Superior temporal gyrus (tissue), 1 donor: ENCODE data around the gene CAPG.
"Not testable (repeated sequence)": the region's sequence is repeated elsewhere in the genome, so short reads cannot be mapped to it uniquely, and the experiment has no call there.

Source experiments
- DNase-seq: peaks from one replicate; pipeline ENCODE4 v3.0.0-alpha.2; 2016; ENCODE audit errors: extremely low spot score

CAPG gene

DNA sequence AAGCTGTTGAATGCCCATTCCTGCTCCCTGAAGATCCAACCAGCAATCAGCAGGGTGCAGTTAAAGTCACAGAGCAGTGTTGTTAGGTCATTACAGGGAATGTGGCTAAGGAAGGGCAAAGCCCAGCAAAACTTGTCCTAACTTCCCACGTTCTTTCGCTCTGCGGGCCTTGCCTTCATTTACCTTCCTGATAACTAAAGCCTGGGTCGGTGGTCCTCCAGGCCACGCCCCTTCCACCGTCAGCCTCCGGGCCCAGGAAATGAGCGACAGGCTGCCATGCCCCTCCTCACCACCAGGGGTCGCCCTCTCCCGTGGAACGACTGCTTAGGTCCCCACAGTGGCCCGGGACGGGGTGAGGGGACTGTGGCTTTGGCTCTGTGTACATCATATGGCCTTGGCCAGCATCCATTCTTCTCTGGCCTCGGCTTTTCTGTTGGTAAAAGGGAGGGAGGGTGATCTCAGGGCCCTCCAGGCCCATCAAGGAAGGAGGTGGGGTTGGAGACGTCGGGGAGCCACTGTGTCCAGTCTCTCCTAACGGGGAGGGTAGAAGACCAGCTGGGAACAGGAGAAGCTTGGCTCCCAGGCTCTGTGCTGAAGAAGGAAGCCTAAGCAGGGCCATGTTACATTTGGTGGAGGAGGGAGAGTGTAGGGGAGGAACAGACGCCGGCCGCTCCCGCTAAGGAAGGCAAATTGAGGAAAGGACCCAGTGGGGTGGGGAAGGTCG lies 10.5 kb upstream of the CAPG start:
- DNase-seq, result peak; percentile 97

DNA sequence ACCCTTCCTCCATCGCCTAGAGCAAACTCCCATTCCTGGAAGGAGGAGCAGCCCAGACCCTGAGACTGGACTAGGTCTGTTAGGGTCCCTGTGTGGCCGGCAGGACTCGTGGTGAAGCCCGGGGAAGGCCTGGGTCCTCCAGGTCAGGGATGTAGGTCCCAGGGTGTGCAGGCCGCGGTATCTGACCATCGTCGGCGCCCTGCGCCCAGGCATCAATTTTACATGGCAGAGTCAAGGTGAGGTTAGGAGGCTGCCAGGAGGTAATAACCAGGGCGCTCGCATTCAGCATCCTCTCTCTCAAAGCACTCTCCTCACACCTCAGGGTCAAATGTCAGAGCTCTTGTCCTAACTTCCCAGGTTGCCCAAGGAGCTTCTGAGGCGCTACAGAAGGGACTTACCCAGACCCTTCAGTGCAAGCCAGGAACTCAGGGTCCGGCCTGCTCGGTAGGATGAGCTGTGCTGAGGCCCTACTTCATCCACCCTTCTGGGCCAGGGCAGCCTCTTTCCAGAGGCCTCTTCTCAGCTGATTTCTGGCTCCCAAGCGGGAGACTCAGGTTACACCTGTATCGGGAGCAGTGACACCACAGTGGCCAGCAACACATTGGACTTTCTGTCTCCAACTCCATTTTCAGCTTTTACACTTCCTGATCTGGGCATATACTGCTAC lies 9.0 kb upstream of the CAPG start:
- no peak for DNase-seq

DNA sequence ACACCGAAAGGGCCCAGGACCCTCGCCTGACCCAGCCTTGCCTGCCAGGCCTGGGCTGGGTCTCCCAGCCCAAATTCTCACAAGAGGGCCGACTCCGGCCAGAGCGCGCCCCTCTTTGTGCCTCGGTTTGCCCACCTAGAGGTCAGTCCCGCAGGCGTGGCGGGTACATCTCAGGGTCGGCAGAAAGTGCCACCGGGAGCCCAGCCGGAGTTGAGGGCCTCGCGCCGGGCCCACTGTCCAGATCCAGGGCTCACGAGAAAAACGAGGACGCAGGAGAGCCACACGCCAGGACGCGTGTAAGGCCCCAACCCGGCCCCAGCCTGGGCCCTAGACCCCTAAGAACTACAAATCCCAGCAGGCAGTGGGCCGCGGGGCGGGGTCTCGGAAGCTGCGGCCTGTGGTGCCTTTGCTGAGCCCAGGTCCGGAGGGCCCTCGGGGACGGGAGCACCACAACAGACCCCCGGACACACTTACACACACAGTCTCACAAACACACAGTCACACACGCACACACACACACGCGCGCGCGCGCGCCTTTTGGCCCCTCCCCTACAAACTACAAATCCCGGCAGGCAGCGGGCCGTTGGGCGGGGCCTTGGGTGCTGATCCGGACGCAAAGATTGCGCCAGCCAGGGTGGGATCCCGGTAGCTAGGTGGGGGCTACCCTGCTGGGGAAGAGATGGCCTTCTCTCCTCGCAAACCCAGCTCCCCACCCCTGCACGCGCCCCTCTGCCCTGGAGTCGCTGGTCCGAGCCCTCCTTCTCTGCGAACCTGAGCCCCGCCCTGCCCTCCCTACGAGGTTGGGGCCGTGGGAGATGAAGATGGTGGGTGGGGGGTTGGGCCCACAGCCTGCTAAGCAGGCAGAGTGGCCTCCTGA lies 8.2 kb upstream of the CAPG start, which contains the start of gene SH2D6:
SH2D6 (plus strand) TSS at position 583 of the 877 bp plus-strand sequence. CDS start 10,752 bp downstream, outside the sequence.
- peak; percentile 90 for DNase-seq

DNA sequence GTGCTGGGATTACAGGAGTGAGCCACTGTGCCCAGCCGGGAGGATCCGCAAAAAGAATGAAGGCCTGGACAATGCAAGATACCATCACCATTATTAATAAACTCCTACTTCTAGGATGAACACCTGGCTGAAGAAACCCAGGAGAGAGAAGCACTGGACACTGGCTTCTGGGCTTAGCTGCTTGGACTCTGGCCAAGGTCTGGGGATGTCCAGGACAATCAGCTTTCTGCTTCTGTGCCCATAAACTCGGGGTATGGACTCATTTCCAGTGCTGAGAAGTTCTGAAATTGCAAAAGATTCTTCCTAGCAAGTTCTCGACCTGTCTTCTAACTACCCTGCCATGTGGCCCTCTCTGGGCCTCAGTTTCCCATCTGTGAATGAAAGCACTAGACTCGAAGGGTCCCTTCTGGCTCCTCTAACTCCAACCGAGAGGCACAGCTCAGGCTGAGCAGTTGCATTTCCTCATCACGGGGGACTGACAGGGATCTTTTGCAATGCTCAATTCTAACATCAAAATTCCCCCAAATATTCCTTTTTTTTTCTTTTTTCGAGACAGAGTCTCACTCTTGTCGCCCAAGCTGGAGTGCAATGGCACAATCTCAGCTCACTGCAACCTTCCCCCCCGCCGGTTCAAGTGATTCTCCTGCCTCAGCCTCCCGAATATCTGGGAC lies 5.9 kb upstream of the CAPG start:
- no peak for DNase-seq

DNA sequence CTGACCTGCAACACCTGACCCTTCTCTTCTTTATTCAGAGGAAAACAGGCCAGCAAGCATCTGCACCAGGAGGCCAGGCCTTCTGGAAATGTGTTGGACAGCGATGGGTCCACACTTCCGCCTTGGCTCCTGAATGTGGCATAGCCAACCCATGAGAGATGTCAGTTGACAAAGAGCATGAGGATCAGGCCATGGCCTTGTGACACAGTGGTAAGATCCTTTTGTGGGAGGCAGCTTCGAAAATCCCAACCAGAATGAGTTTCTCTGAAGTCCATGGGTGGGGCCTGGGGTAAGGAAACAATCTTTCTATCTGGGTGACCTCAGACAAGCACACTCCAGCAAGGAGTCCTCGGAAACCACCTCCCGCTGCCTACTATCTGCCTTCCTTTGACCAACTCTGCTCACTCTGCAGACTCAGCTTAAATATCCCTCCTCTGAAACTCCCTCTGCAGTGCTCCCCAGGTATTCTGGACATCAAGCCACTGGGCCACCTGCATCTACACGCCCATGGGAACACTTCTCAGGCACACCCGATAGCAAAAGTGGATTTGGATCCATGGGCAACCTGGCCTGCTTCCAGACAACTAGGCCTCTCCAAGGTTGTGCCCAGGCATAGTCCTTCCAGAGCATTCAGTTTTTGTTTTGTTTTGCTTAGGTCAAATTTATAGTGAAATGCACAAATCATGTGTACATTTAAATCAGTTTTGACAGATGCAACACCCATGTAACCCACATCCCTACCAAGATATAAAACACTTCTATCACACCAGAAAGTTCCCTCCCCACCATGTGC lies 4.8 kb upstream of the CAPG start:
- no peak for DNase-seq

DNA sequence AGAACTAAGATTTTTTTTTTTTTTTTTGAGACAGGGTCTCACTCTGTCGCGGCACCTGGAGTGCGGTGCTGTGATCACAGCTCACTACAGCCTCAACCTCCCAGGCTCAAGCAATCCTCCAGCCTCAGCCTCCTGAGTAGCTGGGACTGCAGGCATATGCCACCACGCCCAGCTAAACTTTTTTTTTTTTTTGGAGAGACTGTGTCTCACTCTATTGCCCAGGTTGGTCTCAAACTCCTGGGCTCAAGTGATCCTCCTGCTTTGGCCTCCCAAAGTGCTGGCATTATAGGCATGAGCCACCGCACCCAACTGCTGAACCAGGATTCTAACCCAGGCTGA lies 4.2 kb upstream of the CAPG start:
- DNase-seq, result not testable (repeated sequence)

DNA sequence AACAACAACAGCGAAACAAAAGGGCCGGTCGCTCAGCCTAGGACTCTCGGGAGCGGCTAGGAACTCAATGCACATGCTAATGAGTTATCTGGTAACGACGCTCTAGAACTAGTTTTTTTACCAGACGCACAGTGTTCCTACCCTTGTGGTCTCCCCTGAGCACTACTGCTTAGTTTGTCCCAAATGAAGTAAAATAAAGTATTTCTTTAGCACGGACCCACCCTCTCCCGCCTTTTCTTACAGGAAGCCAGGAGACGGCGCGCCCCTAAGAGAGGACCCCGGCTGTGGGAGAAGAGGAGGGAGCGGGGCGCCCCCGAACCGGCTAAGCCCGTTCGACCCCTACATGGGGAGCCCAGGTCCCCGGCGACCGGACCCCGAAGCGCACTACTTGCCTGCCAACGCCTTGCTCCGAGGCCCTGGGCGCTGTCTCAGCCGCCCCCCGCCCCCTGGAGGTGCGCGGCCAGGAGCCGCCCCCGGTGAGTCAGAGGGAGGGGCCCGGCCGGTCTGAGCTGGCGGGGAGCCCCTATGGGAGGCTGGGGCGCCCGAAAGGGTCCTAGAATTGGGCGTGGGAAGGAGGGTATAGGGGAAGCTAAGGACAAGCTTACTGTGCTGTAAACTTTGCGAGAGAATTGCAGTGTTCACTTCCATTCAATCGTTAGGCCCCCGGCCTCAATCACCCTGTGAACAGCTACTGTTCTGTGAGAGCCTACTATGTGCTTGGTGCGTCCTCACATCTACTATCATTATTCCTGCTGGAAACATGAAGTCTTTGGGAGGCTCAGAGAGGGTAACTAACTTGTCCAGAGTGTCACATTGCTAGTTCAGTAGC lies 3.6 kb upstream of the CAPG start:
- DNase-seq, result no peak

DNA sequence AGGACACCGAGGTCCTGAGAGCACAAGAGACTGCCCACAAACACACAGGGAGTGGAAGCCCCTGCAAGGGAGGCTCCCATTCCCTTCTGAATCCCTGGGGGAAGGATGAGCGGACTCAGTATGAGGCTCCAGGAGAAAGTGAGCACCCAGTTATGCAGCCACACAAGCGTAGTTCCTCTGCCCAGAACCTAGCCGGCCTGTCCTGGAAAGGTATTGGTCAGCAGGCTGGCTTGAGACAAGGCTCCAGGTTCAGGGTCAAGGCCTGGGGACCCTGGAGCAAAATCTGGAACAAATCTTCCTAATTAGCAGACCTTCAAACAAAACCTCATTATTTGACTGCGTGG lies 1.2 kb upstream of the CAPG start:
- DNase-seq, result no peak

DNA sequence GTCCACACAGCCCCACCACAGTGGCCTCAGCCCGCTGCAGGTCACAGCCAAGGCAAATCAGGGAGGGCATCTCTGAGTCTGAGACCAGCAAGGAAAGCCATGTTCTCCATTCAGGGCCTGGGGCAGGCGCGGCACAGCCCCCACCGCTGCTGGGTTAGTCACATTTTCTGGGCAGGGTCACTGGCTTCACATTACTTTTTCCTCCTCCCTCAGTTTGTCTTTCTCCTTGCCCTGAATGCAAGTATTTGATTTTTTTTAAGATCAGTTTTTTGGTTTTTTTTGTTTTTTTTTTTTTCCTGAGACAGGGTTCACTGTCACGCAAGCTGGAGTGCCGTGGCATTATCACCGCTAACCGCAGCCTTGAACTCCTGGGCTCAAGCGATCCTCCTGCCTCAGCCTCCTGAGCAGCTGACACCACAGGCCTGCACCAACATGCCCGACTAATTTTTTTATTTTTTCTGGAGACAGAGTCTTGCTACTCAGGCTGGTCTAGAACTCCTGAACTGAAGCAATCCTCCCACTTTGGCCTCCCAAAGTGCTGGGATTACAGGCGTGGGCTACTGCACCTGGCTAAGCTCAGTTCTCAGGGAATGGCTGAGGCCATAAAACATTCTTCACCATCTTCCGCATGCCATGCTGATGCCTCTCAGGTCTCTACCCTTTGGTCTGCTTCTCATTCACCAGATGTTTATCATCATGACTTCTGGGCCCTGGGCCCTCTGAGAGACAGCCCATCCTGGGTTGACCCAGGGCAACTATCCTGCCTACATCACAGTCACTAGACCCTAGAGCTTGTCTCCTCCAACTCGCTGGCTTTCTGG lies 628 bp upstream of the CAPG start:
- no peak for DNase-seq

DNA sequence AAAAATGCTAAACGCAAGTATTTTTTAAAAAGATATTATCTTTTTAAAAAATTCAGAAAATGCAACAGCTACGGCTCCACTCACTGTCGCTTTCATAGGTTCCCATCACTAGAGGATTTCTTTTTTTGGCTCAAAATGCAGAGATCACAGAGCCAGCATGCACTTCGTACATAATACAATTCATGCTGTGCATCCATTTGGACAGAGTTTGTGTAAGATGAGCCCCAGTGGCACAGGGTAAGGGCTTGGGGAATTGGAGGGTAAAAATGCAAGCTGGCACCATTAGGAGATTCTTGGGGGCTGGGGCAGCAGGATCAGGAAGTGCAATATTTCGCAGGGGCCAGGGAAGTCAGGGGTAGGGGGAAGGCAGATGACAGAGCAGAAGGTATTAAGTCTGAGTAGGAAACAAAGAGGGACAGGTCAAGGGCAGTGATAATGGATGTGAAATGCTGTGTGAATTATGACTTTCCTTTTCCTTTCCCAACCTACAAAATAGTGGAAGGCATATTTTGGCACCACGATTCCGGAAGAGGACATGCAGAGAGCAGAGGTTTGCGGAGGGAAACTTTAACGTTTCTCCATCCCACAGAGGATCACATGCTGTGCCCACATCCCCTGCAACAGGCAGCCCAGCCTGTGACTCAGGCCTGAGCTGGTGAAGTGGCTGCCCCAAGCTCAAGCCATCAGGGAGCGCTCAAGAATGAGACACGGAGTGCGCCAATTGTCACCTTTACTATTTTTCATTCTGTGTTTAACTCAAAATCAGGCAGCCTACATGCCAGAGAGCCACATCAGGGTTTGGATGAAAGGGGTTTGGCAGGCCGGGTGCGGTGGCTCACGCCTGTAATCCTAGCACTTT lies 4.7 kb downstream of the CAPG start:
- DNase-seq, result no peak

DNA sequence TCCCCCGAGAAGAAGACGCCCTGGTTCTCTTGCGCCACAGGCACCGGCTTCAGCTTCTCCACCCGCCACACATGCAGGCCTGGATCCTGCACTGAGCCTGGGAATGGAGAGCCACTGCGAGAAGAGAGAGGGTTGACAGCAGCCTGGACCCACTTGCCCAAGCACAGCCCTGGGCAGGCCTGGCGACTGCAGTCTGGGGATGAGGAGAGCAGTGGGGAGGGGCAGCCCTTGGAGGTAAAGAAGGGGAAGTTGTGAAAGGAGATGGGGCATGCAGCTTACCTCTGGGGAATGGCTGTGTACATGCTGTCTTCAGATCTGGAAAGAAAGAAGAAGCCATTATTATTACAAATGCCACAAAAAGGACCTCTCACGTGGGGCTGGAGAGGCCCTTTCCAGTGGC lies 8.3 kb downstream of the CAPG start:
- DNase-seq, result no peak

DNA sequence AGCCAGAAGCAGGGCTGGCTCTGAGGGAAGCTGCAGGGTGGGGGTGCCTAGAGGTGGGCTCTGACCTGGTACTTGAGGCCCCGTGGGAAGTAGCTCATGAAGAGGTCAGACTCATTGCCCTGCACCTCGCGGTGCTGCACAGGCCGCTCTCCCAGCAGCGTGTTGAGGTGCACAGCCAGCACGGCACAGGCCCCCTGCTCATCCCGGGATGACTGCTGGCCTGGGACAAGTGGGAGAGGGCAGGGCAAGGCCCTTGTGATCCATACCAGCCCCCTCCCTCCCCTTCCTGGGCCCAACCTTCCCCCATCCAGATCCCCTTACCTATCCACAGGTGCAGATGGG lies 8.7 kb downstream of the CAPG start:
- DNase-seq, result no peak

DNA sequence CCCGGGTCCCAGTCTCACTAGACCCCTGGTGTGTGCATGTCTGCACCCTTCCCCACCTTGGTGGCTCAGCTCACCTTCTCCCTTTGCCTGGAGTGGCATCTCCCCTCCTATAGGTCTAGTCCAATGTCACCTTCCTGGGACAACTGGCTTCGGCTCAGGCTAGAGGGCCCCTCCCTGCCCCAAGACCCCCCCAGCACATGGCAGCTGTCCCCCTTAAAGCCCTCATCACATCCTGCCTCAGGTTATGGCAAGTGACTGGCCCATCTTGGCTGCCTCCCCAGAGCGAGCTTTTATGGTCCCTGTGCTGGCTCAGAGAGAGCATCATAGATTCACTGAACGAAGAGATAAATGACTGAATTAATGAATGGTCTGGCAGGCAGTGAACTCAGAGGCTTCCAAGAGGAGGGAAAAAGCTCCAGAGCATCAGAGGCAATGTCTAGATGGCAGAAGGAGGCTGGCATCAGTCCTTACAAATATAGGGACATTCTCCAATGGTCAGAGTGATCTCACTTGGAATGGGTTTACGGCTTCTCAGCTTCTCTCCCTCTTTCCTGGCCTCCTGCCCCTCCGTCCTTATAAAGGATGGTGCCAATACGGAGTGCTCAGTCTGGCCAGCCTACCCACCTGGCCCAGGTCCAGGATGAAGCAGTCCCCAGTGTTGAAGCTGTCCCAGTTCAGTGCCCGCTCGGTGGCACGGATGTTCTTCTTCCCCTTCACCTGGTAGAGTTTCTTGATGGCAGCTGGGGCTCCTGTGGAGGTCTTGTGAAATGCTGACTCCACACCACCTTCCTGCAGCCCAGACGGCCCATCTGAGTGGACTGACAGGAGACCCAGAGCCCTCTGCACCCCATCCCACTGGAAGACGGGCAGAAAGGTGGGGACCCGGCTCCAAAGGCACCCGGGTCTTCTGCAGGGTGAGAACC lies 9.4 kb downstream of the CAPG start:
- DNase-seq, result no peak

DNA sequence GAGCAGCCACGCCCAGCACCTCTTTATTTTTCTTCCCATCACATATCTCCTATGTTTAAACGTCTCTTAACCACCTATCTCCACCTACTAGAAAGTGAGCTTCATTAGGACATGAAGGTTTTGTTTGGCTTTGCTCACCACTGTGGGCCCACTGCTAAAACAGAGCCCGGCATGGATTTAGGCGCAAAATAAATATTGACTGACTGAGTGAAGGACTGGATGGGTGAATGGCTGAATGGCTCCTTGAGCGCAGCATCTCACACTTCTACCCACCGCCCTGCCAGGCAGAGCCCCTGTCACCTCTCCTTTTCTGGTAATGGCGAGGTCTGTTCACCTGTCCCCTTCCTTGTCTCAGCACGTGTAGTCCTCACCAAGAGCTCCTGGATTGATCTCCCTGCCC lies 10.1 kb downstream of the CAPG start:
- no peak for DNase-seq

DNA sequence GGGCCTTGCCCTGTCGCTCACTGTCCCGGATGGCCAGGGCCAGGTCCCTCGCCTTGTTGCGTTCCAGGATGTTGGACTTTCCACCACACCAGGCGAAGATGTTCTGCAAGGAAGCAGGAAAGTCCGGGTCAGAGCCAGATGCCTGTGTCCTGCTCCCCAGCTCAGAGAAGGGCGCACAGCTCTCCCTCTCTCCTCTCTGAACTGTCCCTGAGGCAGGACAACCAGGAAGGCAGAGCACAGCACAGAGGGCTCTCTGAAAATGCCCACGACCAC lies 11.0 kb downstream of the CAPG start:
- no peak for DNase-seq

DNA sequence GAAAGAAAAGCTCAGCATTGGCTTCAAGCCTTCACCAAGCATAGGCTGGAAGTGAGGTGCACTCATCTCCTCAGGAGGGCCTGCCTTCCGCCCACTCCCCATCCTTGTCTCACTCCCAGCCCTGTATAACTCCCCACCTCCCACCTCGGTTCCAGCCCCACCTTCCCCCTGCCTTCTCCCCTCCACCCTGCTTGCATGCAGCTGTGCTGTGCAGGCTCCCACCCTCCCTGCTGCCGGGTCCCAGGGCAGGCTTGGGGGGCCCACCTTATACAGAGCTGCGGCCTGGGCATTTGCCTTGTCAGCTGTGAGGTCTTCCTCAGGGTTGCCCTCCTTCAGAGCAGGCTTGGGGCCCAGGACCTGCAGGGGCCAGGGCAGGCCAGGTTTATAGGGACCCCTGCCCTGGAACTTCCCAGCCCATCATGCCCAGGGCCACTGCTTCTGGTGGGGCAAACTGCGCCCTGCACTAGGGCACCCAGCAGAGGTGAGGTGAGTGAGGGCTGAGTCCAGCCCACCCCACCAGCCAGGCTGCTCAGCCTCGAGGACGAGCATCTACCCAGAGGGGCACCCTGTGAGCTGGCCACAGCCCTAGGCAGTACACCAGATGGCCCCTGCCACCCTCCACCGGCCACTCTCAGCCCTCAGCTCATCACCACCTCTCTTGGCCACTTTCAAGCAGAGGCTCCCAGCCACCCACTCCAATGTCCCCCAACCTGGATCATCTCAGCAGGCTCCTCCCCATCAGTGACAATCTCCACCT lies 11.6 kb downstream of the CAPG start:
- no peak for DNase-seq

DNA sequence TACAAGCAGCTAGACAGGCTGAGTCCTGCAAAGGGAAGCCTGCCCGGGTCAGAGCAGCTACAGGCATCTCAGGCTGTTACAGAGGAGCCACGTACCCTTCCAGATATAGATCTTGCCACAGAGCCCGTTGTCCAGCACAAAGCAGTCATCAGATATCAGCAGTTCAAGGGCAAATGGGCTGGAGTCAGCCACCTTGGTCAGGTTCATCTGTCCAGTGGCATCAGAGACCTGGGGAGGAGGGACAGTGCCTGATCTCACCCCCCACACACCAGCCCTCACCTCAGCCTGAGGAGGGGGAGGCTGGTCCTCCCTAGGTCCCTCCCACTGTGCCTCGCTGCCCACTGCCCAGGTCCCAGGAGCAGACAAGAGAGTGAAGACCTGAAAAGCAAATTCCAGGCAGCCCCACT lies 12.2 kb downstream of the CAPG start:
- DNase-seq, result no peak
